Smooth muscle cell (in vitro differentiated cells): ENCODE measurements around the gene TEAD2. TPM values are rescaled to one million over a fixed set of nuclear protein-coding genes. Genes with fewer than 3 reads are reported as not detected.

Experiments
- DNase-seq: peaks from one replicate; lab custom pipeline; 2025; ENCODE audit not compliant: unreplicated experiment; lab: John Stamatoyannopoulos, UW
- H2AFZ ChIP-seq: fragments of 200-600 bp; sonication (generic); 2 replicates; pipeline ENCODE4 v1.6.0; 2016; ENCODE audit warnings: antibody characterized with exemption, low read depth, mild to moderate bottlenecking
- H3F3A ChIP-seq: fragments of 200-600 bp; sonication (generic); 2 replicates; pipeline ENCODE4 v1.6.0; 2017; ENCODE audit warnings: antibody characterized with exemption, low read depth
- H3K27ac ChIP-seq: fragments of 200-600 bp; sonication (generic); 2 replicates; pipeline ENCODE4 v1.5.1; 2016; ENCODE audit warnings: low read depth, mild to moderate bottlenecking
- H3K27me3 ChIP-seq: fragments of 200-600 bp; sonication (generic); 2 replicates; pipeline ENCODE4 v1.6.1; 2016; ENCODE audit warnings: low read depth, mild to moderate bottlenecking
- H3K36me3 ChIP-seq: fragments of 200-600 bp; sonication (generic); 2 replicates; pipeline ENCODE4 v1.5.1; 2016; ENCODE audit warnings: low read depth
- H3K4me1 ChIP-seq: fragments of 200-600 bp; sonication (generic); 2 replicates; pipeline ENCODE4 v1.5.1; 2016; ENCODE audit warnings: low read depth
- H3K4me2 ChIP-seq: fragments of 200-600 bp; sonication (generic); 2 replicates; pipeline ENCODE4 v1.6.0; 2016; ENCODE audit warnings: mild to moderate bottlenecking
- H3K4me3 ChIP-seq: fragments of 200-600 bp; sonication (generic); 2 replicates; pipeline ENCODE4 v1.5.1; 2016; ENCODE audit warnings: mild to moderate bottlenecking
- H3K79me2 ChIP-seq: fragments of 200-600 bp; sonication (generic); 2 replicates; pipeline ENCODE4 v1.6.0; 2016; ENCODE audit warnings: low read depth, mild to moderate bottlenecking
- H3K9ac ChIP-seq: fragments of 200-600 bp; sonication (generic); 2 replicates; pipeline ENCODE4 v1.6.0; 2016; ENCODE audit warnings: low read depth
- H3K9me3 ChIP-seq: fragments of 200-600 bp; sonication (generic); replicated peaks from 2 replicates; pipeline ENCODE4 v1.5.1; 2016; ENCODE audit warnings: low read depth
- H4K20me1 ChIP-seq: fragments of 200-600 bp; sonication (generic); 2 replicates; pipeline ENCODE4 v1.6.0; 2016; ENCODE audit warnings: low read depth
- whole genome bisulfite sequencing: methylation state at CpG from one replicate; pipeline ENCODE4 v1.1.7; 2016; ENCODE audit warnings: low lambda C conversion rate; 5-methylcytosine and 5-hydroxymethylcytosine counted together
- polyA plus RNA-seq: library from polyadenylated mRNA; unstranded; fragments of >200 nt; fragmentation: Nextera tagmentation; extraction: Ambion mirVana; gene quantifications from 2 replicates; pipeline ENCODE4 v1.2.1, GENCODE V29; 2016
- total RNA-seq: library from RNA; depleted of rRNA; stranded (reverse); fragments of >200 nt; gene quantifications from 2 replicates; pipeline ENCODE4 v1.2.3, GENCODE V29; 2014
- TF ChIP-seq, protein P1 (sequence below): fragments of 200-600 bp; sonication (generic); IDR thresholded peaks from 2 replicates; pipeline ENCODE4 v1.5.1; 2017; ENCODE audit warnings: borderline replicate concordance, mild to moderate bottlenecking, antibody characterized with exemption; ENCODE audit not compliant: insufficient read depth, poor library complexity, severe bottlenecking

TEAD2 gene
- total and polyA plus RNA-seq, 2 experiments from 2014 or later: 58.5 to 71.8 TPM

DNA sequence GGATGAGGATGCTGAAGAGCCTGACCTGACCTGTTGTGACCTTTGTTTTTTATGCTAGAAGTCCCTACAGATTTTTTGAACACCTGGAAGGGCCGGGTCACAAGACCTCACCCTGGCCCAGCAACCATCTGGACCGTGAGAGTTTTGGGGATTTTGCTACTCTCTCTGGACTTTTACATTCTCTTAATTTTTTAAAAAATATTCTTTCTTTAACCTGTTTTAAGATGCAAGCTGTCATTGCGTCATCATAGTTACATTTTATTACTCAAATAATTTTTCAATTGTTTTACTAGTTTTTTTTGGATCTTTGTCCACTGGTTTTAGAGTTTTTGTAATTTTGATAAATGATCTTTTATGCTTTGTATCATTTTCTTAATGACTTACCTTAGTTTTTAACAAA lies 9.0 kb upstream of the TEAD2 start:
- no peak overlapping the region for H3K9ac ChIP-seq
- H3K4me3 ChIP-seq: no peak overlapping the region
- no peaks in the 10 kb centered on the region for H3F3A ChIP-seq
- WGBS: 83% methylated on average over 3 of the region's 3 CpGs
- no peak for DNase-seq
- H3K9me3 ChIP-seq: no peaks in the 10 kb centered on the region
- no peaks in the 10 kb centered on the region for H3K27me3 ChIP-seq
- no peak overlapping the region for H3K27ac ChIP-seq
- TF ChIP-seq, protein P1, sequence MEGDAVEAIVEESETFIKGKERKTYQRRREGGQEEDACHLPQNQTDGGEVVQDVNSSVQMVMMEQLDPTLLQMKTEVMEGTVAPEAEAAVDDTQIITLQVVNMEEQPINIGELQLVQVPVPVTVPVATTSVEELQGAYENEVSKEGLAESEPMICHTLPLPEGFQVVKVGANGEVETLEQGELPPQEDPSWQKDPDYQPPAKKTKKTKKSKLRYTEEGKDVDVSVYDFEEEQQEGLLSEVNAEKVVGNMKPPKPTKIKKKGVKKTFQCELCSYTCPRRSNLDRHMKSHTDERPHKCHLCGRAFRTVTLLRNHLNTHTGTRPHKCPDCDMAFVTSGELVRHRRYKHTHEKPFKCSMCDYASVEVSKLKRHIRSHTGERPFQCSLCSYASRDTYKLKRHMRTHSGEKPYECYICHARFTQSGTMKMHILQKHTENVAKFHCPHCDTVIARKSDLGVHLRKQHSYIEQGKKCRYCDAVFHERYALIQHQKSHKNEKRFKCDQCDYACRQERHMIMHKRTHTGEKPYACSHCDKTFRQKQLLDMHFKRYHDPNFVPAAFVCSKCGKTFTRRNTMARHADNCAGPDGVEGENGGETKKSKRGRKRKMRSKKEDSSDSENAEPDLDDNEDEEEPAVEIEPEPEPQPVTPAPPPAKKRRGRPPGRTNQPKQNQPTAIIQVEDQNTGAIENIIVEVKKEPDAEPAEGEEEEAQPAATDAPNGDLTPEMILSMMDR: no peak
- H3K4me2 ChIP-seq: no peak overlapping the region
- H3K36me3 ChIP-seq: no peaks in the 10 kb centered on the region
- no peak overlapping the region for H2AFZ ChIP-seq
- H3K4me1 ChIP-seq: no peaks in the 10 kb centered on the region
- H4K20me1 ChIP-seq: no peaks in the 10 kb centered on the region
- H3K79me2 ChIP-seq: no peaks in the 10 kb centered on the region

DNA sequence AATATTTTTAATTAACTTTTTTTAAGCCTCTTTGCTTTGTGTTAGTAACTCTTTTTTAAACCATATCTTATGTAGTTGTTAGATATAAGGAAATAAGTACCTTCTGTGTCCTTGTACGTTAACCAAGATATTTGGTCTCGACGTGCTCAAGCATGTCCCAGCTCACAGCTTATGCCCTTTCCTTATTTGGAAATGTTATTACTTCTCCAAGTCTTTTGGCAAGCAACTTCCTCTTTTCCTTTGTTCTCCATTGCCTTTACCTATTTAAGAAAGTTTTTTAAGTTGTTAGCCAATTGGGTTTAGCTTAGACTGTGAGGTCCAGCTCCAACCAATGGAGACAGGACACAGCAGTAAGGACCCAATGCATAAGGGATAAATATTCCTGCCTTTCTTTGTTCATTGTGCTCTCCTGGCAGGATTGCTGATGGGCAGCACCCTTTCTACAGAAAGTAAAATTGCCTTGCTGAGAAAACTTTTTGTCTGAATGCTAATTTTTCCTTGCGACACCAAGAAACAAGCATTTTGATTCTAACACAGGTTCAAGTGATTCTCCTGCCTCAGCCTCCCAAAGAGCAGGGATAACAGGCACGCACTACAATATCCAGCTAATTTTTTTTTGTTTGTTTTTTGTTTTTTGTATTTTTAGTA lies 6.6 kb upstream of the TEAD2 start:
- Histone ChIP-seq H3F3A (peaks cover 4% of the 10 kb centered on the region), H3K79me2 (no peaks in the 10 kb centered on the region), H3K36me3 (no peaks in the 10 kb centered on the region), H3K4me3 (no peak overlapping the region), H3K27me3 (no peaks in the 10 kb centered on the region), H3K4me2 (no peak overlapping the region), H3K4me1 (peaks cover 3% of the 10 kb centered on the region), H3K27ac (no peak overlapping the region), H2AFZ (no peak overlapping the region), H3K9ac (no peak overlapping the region), H4K20me1 (no peaks in the 10 kb centered on the region), H3K9me3 (no peaks in the 10 kb centered on the region)
- TF ChIP-seq, protein P1: no peak
- DNase-seq: no peak
- 65% methylated on average over 5 of the region's 5 CpGs for WGBS

DNA sequence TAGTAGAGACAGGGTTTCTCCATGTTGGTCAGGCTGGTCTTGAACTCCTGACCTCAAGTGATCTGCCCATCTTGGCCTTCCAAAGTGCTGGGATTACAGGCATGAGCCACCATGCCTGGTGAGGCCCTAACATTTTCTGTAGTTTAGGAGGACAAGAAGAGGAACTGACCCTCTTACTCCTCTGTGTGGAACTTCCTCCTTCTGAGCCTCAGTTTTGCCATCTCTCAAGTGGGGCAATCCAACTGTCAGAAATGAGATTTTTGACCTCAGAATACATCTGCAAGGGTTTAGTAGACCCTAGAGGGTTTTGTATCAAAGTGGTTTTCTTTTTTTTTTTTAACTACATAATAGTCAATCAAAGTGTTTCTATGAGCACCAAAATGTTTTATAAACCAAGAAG lies 3.9 kb upstream of the TEAD2 start:
- Histone ChIP-seq H3K79me2 (peaks cover 12% of the 10 kb centered on the region), H3K27me3 (no peaks in the 10 kb centered on the region), H3K27ac (no peak overlapping the region), H2AFZ (no peak overlapping the region), H3K36me3 (no peaks in the 10 kb centered on the region), H3K9ac (no peak overlapping the region), H3K4me1 (peaks cover 3% of the 10 kb centered on the region), H3F3A (peaks cover 6% of the 10 kb centered on the region), H3K4me2 (no peak overlapping the region), H3K4me3 (no peak overlapping the region), H4K20me1 (no peaks in the 10 kb centered on the region), H3K9me3 (no peaks in the 10 kb centered on the region)
- DNase-seq: no peak
- TF ChIP-seq, protein P1: no peak

GRCh38 chr19:49364083-49364737 lies 2.0 kb upstream of the TEAD2 start:
- H3K9me3 ChIP-seq: no peaks in the 10 kb centered on the region
- no peak overlapping the region for H2AFZ ChIP-seq
- no peak overlapping the region for H3K9ac ChIP-seq
- H3K27ac ChIP-seq: no peak overlapping the region
- peak overlapping the region; percentile 33 for H3K4me2 ChIP-seq
- H3F3A ChIP-seq: peaks cover 6% of the 10 kb centered on the region
- no peak for DNase-seq
- H3K4me3 ChIP-seq: peak overlapping the region; percentile 76
- TF ChIP-seq, protein P1: no peak
- peaks cover 3% of the 10 kb centered on the region for H3K4me1 ChIP-seq
- no peaks in the 10 kb centered on the region for H4K20me1 ChIP-seq
- H3K27me3 ChIP-seq: no peaks in the 10 kb centered on the region
- H3K36me3 ChIP-seq: no peaks in the 10 kb centered on the region
- 71% methylated on average over 26 of the region's 27 CpGs for WGBS
- H3K79me2 ChIP-seq: peaks cover 28% of the 10 kb centered on the region
